ENCODE results near the gene FOXL2. TPM values are rescaled to one million over a fixed set of nuclear protein-coding genes. Genes with fewer than 3 reads are reported as not detected.
A peak's percentile ranks its signal among the peaks of the same experiment; 100 is the strongest.

Gene FOXL2
- total and polyA plus RNA-seq, 8 donors = not detected

GRCh38 chr3:138938877-138939560 lies 7.9 kb downstream of the FOXL2 start:
- Histone ChIP-seq H3K4me1 (peaks cover 18 to 46% of the 10 kb centered on the region in 2 donors), H3K27me3 (peaks cover 86 to 99% of the 10 kb centered on the region in 2 donors), H3K9me3 (no peaks in the 10 kb centered on the region), H3K4me3 (no peak overlapping the region), H3K27ac (no peak overlapping the region), H3K36me3 (no peaks in the 10 kb centered on the region)
- ATAC-seq = no peak
- DNase-seq = no peak
- TF ChIP-seq CTCF (IDR thresholded peaks at IDR 0.05) = no peak
- intact Hi-C loops (cut with DNase I) = no loop called here

GRCh38 chr3:138938056-138938876 lies 8.7 kb downstream of the FOXL2 start:
- Histone ChIP-seq H3K4me1 (peaks cover 18 to 43% of the 10 kb centered on the region in 2 donors), H3K27me3 (peaks cover 78 to 91% of the 10 kb centered on the region in 2 donors), H3K9me3 (no peaks in the 10 kb centered on the region), H3K4me3 (no peak overlapping the region), H3K36me3 (no peaks in the 10 kb centered on the region), H3K27ac (no peak overlapping the region)
- DNase-seq = peak in 1 of 4 donors; percentile 70
- no peak for ATAC-seq
- TF ChIP-seq CTCF (IDR thresholded peaks at IDR 0.05) = no peak
- intact Hi-C loops (cut with DNase I) = no loop called here

GRCh38 chr3:138937690-138938055 lies 9.3 kb downstream of the FOXL2 start:
- no peaks in the 10 kb centered on the region for H3K9me3 ChIP-seq
- H3K36me3 ChIP-seq = no peaks in the 10 kb centered on the region
- no peak overlapping the region for H3K27ac ChIP-seq
- H3K27me3 ChIP-seq = peaks cover 72 to 87% of the 10 kb centered on the region in 2 donors
- H3K4me1 ChIP-seq = peaks cover 18 to 43% of the 10 kb centered on the region in 2 donors
- ATAC-seq (peak; percentile 2), DNase-seq (no peak)
- no peak for TF ChIP-seq CTCF (IDR thresholded peaks at IDR 0.05)
- no peak overlapping the region for H3K4me3 ChIP-seq
- intact Hi-C loops (cut with DNase I) = no loop called here

GRCh38 chr3:138936741-138937689 lies 9.9 kb downstream of the FOXL2 start:
- Histone ChIP-seq H3K4me1 (peaks cover 18 to 43% of the 10 kb centered on the region in 2 donors), H3K27ac (no peak overlapping the region), H3K4me3 (no peak overlapping the region), H3K9me3 (no peaks in the 10 kb centered on the region), H3K27me3 (peaks cover 66 to 87% of the 10 kb centered on the region in 2 donors), H3K36me3 (no peaks in the 10 kb centered on the region)
- peak in 1 of 4 donors; percentile 72 for DNase-seq
- intact Hi-C loops (cut with DNase I) = no loop called here
- ATAC-seq = no peak
- no peak for TF ChIP-seq CTCF (IDR thresholded peaks at IDR 0.05)
